Measurements from ENCODE around the gene CENPB. TPM values are rescaled to one million over a fixed set of nuclear protein-coding genes. Genes with fewer than 3 reads are reported as not detected.

CENPB gene
- total and polyA plus RNA-seq, 10 of the 15 experiments (the other 5 are each of a cell fraction or from before 2014, with no cell fraction given): 0.16 to 71.2 (median 14.0) TPM

GRCh38 chr20:3747471-3747870 is 39.1 kb downstream of the CENPB start:
- Histone ChIP-seq H3K27ac (ENCODE audit: control insufficient read depth, insufficient read depth) (no peak overlapping the region), H3K4me3 (no peak overlapping the region), H2AFZ (ENCODE audit: control insufficient read depth, low read depth, low read length) (no peak overlapping the region), H3K79me2 (ENCODE audit: control insufficient read depth, insufficient read depth, low read length) (no peaks in the 10 kb centered on the region), H3K9me3 (replicated peaks; ENCODE audit: control insufficient read depth, insufficient read depth, low read length) (no peaks in the 10 kb centered on the region), H3K36me3 (ENCODE audit: control insufficient read depth in 2 of 2, insufficient read depth in 2 of 2, low read length in 1 of 2) (no peaks in the 10 kb centered on the region), H3K9ac (ENCODE audit: control insufficient read depth, insufficient read depth, low read length) (no peak overlapping the region), H3K4me2 (ENCODE audit: control insufficient read depth, insufficient read depth) (no peak overlapping the region), H4K20me1 (ENCODE audit: control insufficient read depth, insufficient read depth) (no peaks in the 10 kb centered on the region), H3K4me1 (ENCODE audit: control insufficient read depth, insufficient read depth, low read length) (no peaks in the 10 kb centered on the region), H3K27me3 (replicated peaks in 1 of 2; ENCODE audit: control insufficient read depth in 2 of 2, insufficient read depth in 2 of 2, low read length in 1 of 2) (no peaks in the 10 kb centered on the region)
- FAIRE-seq (no peak), DNase-seq (ENCODE audit: low read depth, low spot score) (no peak), ATAC-seq (no peak)
- in situ Hi-C loops (cut with MboI): no loop called here
- 0% methylated on average over 2 of the region's 2 CpGs for WGBS (ENCODE audit: insufficient coverage, insufficient replicate concordance, low lambda C conversion rate, missing lambda C conversion rate)
- intact Hi-C loops (cut with micrococcal nuclease; ENCODE audit: unreplicated experiment): no loop called here
- ChIA-PET RAD21 (ENCODE audit: unreplicated experiment) (no interaction called here), SMC1A (ENCODE audit: uncharacterized antibody, unreplicated experiment) (interaction anchor here (1.5 kb wide), 1 partner anchor 10 kb away, joined by 6 read pairs; no protein-coding TSS in a partner anchor), CTCF (interaction anchor here (1.2 to 1.5 kb wide), 3 partner anchors 9 to 71 kb away, joined by 3 to 7 read pairs (median 4); partner anchors contain the start of gene ADISSP), POLR2A (interaction anchor here (0.6 kb wide), 1 partner anchor 85 kb away, joined by 7 read pairs; no protein-coding TSS in a partner anchor)
- BruUV-seq (replicated peaks): no TSS peak
- TF ChIP-seq PML (IDR thresholded peaks at IDR 0.05; ENCODE audit: low read length) (no peak), ASH2L (IDR thresholded peaks at IDR 0.05; ENCODE audit: borderline replicate concordance, low read depth) (no peak), CREM (IDR thresholded peaks at IDR 0.05; ENCODE audit: low read depth) (no peak)
- TF ChIP-seq, protein P1, sequence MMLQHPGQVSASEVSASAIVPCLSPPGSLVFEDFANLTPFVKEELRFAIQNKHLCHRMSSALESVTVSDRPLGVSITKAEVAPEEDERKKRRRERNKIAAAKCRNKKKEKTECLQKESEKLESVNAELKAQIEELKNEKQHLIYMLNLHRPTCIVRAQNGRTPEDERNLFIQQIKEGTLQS (IDR thresholded peaks at IDR 0.05; ENCODE audit: borderline replicate concordance, extremely low read depth, low read depth, low read length): no peak

GRCh38 chr20:3745686-3746173 is 40.8 kb downstream of the CENPB start:
- no TSS peak for BruUV-seq (replicated peaks)
- Histone ChIP-seq H3K9me3 (replicated peaks; ENCODE audit: control insufficient read depth, insufficient read depth, low read length) (no peaks in the 10 kb centered on the region), H3K4me1 (ENCODE audit: control insufficient read depth, insufficient read depth, low read length) (no peaks in the 10 kb centered on the region), H3K4me2 (ENCODE audit: control insufficient read depth, insufficient read depth) (no peak overlapping the region), H4K20me1 (ENCODE audit: control insufficient read depth, insufficient read depth) (no peaks in the 10 kb centered on the region), H3K9ac (ENCODE audit: control insufficient read depth, insufficient read depth, low read length) (no peak overlapping the region), H3K4me3 (no peak overlapping the region), H3K27ac (ENCODE audit: control insufficient read depth, insufficient read depth) (no peak overlapping the region), H3K79me2 (ENCODE audit: control insufficient read depth, insufficient read depth, low read length) (no peaks in the 10 kb centered on the region), H2AFZ (ENCODE audit: control insufficient read depth, low read depth, low read length) (no peak overlapping the region), H3K27me3 (replicated peaks in 1 of 2; ENCODE audit: control insufficient read depth in 2 of 2, insufficient read depth in 2 of 2, low read length in 1 of 2) (no peaks in the 10 kb centered on the region), H3K36me3 (ENCODE audit: control insufficient read depth in 2 of 2, insufficient read depth in 2 of 2, low read length in 1 of 2) (no peaks in the 10 kb centered on the region)
- ATAC-seq: no peak
- no peak for FAIRE-seq
- 74% methylated on average over 11 of the region's 11 CpGs for WGBS (ENCODE audit: insufficient coverage, insufficient replicate concordance, low lambda C conversion rate, missing lambda C conversion rate)
- ChIA-PET RAD21 (ENCODE audit: unreplicated experiment) (interaction anchor here (1.0 to 1.6 kb wide), 3 partner anchors 22 to 182 kb away, joined by 3 read pairs; partner anchors contain the start of genes ADISSP and CENPB), SMC1A (ENCODE audit: uncharacterized antibody, unreplicated experiment) (no interaction called here), CTCF (interaction anchor here (0.6 to 2.4 kb wide), 6 partner anchors 22 to 339 kb away, joined by 3 to 8 read pairs (median 4); partner anchors contain the start of genes ADISSP and AP5S1), POLR2A (interaction anchor here (1.2 kb wide), 1 partner anchor 23 kb away, joined by 4 read pairs; the partner anchor contains the start of gene ADISSP)
- DNase-seq (ENCODE audit: low read depth, low spot score): no peak
- in situ Hi-C loops (cut with MboI) (no loop called here), intact Hi-C loops (cut with micrococcal nuclease; ENCODE audit: unreplicated experiment) (no loop called here)
- TF ChIP-seq PRDM15 (CRISPR knock-in tag; IDR thresholded peaks at IDR 0.05): no peak
- no peak for TF ChIP-seq SMARCA5 (IDR thresholded peaks at IDR 0.05)
- no peak for TF ChIP-seq SPI1 (IDR thresholded peaks at IDR 0.05; ENCODE audit: borderline replicate concordance, insufficient read depth, low read depth, low read length)
- no peak for TF ChIP-seq SKIL (IDR thresholded peaks at IDR 0.05; ENCODE audit: low read depth, poor library complexity, severe bottlenecking)
- TF ChIP-seq IRF4 (IDR thresholded peaks at IDR 0.05; ENCODE audit: low read depth, low read length): no peak
- no peak for TF ChIP-seq RB1 (IDR thresholded peaks at IDR 0.05; ENCODE audit: borderline replicate concordance)
- TF ChIP-seq POU2F2 (IDR thresholded peaks at IDR 0.05; ENCODE audit: borderline replicate concordance, low read depth, low read length): no peak
- no peak for TF ChIP-seq POLR2A (IDR thresholded peaks at IDR 0.05; ENCODE audit: low read depth, low read length)
